Calu3 (cell line): Measurements from ENCODE around the gene SLC19A2. TPM values are rescaled to one million over a fixed set of nuclear protein-coding genes. Genes with fewer than 3 reads are reported as not detected.

ENCODE experiments used
- BruUV-seq: library from RNA; stranded (reverse); fragments of 400-500 nt; replicated peaks from 2 replicates; lab custom pipeline; 2021; lab: Mats Ljungman, UMichigan
- CTCF ChIA-PET: fragments of 300-600 bp; sonication (Branson Sonifier 250); formaldehyde crosslinking; loops from one replicate; lab custom pipeline; 2022; ENCODE audit warnings: antibody characterized with exemption; lab: Charles Lee
- DNase-seq: peaks from one replicate; pipeline ENCODE4 v3.0.0; 2022
- H3K27ac Mint-ChIP-seq: one replicate; pipeline ENCODE4 v1.8.0; 2022; ENCODE audit warnings: mixed read lengths; ENCODE audit not compliant: unreplicated experiment
- H3K27me3 Mint-ChIP-seq: one replicate; pipeline ENCODE4 v1.8.0; 2022; ENCODE audit warnings: mixed read lengths; ENCODE audit not compliant: unreplicated experiment
- H3K36me3 Mint-ChIP-seq: one replicate; pipeline ENCODE4 v1.8.0; 2022; ENCODE audit warnings: mild to moderate bottlenecking, moderate library complexity, mixed read lengths; ENCODE audit not compliant: insufficient read depth, unreplicated experiment
- H3K4me1 Mint-ChIP-seq: one replicate; pipeline ENCODE4 v1.8.0; 2022; ENCODE audit warnings: mild to moderate bottlenecking, low read depth, mixed read lengths; ENCODE audit not compliant: unreplicated experiment
- H3K4me3 Mint-ChIP-seq: one replicate; pipeline ENCODE4 v1.8.0; 2022; ENCODE audit warnings: mild to moderate bottlenecking, low read depth, moderate library complexity, mixed read lengths; ENCODE audit not compliant: unreplicated experiment
- H3K9me3 Mint-ChIP-seq: one replicate; pipeline ENCODE4 v1.8.0; 2022; ENCODE audit warnings: low read depth, mixed read lengths; ENCODE audit not compliant: unreplicated experiment
- intact Hi-C: fragments of 100-400 bp; cut with micrococcal nuclease; formaldehyde crosslinking; loops from one replicate; pipeline ENCODE4 v1.10.0; 2022; ENCODE audit not compliant: unreplicated experiment
- total RNA-seq: library from RNA; stranded (reverse); gene quantifications from 2 replicates; pipeline ENCODE4 v1.2.3, GENCODE V29; 2022
- TF ChIP-seq, protein P1 (sequence below): fragments of 200-600 bp; IDR thresholded peaks from one replicate; pipeline ENCODE4 v1.8.0; 2022; ENCODE audit warnings: antibody characterized with exemption; ENCODE audit not compliant: unreplicated experiment

SLC19A2 gene
- total RNA-seq, 1 experiment from 2014 or later = 22.0 TPM

GRCh38 chr1:169427081-169427641 is 58.6 kb downstream of the SLC19A2 start, which contains the start of gene CCDC181:
Gene CCDC181 (minus strand): TSS chr1:169427474. CDS start chr1:169424927, 2,547 bp downstream.
- H3K9me3 Mint-ChIP-seq = peaks cover 5% of the 10 kb centered on the region
- H3K4me1 Mint-ChIP-seq = peaks cover 8% of the 10 kb centered on the region
- intact Hi-C loops = no loop called here
- BruUV-seq = no TSS peak
- CTCF ChIA-PET = interaction anchor here (1.2 kb wide), 1 partner anchor 102 kb away, joined by 5 read pairs; no protein-coding TSS in a partner anchor
- peak within 1 kb of the TSS; percentile 13 for H3K27ac Mint-ChIP-seq
- peak within 1 kb of the TSS; percentile 73 for H3K4me3 Mint-ChIP-seq
- H3K36me3 Mint-ChIP-seq = peaks cover 6% of the 10 kb centered on the region
- TF ChIP-seq, protein P1, sequence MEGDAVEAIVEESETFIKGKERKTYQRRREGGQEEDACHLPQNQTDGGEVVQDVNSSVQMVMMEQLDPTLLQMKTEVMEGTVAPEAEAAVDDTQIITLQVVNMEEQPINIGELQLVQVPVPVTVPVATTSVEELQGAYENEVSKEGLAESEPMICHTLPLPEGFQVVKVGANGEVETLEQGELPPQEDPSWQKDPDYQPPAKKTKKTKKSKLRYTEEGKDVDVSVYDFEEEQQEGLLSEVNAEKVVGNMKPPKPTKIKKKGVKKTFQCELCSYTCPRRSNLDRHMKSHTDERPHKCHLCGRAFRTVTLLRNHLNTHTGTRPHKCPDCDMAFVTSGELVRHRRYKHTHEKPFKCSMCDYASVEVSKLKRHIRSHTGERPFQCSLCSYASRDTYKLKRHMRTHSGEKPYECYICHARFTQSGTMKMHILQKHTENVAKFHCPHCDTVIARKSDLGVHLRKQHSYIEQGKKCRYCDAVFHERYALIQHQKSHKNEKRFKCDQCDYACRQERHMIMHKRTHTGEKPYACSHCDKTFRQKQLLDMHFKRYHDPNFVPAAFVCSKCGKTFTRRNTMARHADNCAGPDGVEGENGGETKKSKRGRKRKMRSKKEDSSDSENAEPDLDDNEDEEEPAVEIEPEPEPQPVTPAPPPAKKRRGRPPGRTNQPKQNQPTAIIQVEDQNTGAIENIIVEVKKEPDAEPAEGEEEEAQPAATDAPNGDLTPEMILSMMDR = no peak
- DNase-seq = peak; percentile 76
- no peaks in the 10 kb centered on the region for H3K27me3 Mint-ChIP-seq

DNA sequence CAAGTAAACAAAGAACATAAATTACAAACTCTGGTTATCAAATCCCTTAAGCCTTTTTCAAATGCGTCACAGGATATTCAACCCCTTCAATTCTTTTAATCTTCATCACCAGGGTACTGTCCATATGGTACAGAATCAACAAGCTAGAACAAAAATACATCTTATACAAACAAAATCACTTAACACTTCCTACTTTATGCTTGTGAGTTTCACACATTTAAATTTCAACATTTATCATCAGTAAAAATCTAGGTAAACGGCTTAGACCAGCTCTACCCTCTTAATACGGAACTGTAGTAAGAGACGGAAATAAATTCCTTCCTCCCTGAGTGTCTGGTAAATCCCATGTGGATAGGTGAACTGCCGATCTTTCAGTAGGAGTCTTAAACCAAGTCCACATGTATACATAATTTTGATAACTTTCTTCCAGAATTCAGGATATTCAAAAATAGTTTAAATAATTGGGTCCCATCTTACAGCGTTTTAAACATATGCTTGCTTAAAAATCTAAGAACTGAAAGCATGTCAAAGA is 59.5 kb downstream of the SLC19A2 start:
- CTCF ChIA-PET = no interaction called here
- Mint-ChIP-seq H3K36me3 (peaks cover 6% of the 10 kb centered on the region), H3K9me3 (no peaks in the 10 kb centered on the region), H3K4me3 (no peak overlapping the region), H3K27ac (no peak overlapping the region), H3K27me3 (no peaks in the 10 kb centered on the region), H3K4me1 (peaks cover 8% of the 10 kb centered on the region)
- intact Hi-C loops = no loop called here
- DNase-seq = no peak
- TF ChIP-seq, protein P1 = no peak
- BruUV-seq = no TSS peak

- Mint-ChIP-seq H3K9me3 (no peaks in the 10 kb centered on the region), H3K4me1 (no peaks in the 10 kb centered on the region), H3K27ac (no peak overlapping the region)
Measured at GRCh38 chr1:169421309-169421708, 64.4 kb downstream of the SLC19A2 start.

GRCh38 chr1:169414952-169415351 is 70.8 kb downstream of the SLC19A2 start:
- CTCF ChIA-PET = no interaction called here
- intact Hi-C loops = no loop called here
- no peak overlapping the region for H3K27ac Mint-ChIP-seq

More at GRCh38 chr1:169421309-169421708, 64.4 kb downstream of the SLC19A2 start:
- CTCF ChIA-PET = no interaction called here
- Mint-ChIP-seq H3K4me3 (no peak overlapping the region), H3K27me3 (no peaks in the 10 kb centered on the region), H3K36me3 (no peaks in the 10 kb centered on the region)
- BruUV-seq = no TSS peak
- TF ChIP-seq, protein P1 = no peak
- no peak for DNase-seq
- intact Hi-C loops = no loop called here

More at GRCh38 chr1:169414952-169415351, 70.8 kb downstream of the SLC19A2 start:
- Mint-ChIP-seq H3K9me3 (peaks cover 5% of the 10 kb centered on the region), H3K36me3 (no peaks in the 10 kb centered on the region), H3K27me3 (no peaks in the 10 kb centered on the region), H3K4me1 (no peaks in the 10 kb centered on the region), H3K4me3 (no peak overlapping the region)
- TF ChIP-seq, protein P1 = no peak
- BruUV-seq = no TSS peak
- no peak for DNase-seq

Other genes starting within 250 kb of the SLC19A2 start
- gene NME7, start 118.1 kb downstream of the SLC19A2 start, total RNA-seq = 25.2 and 33.2 TPM in 2 replicates
- gene BLZF1, start 117.7 kb downstream of the SLC19A2 start, total RNA-seq = 45.7 and 55.5 TPM in 2 replicates
- gene CCDC181, start 58.5 kb downstream of the SLC19A2 start, total RNA-seq = 0.64 and 0.71 TPM in 2 replicates
- 8.1 and 16.2 TPM in 2 replicates for gene F5, start 100.5 kb upstream of the SLC19A2 start, total RNA-seq
- 0.47 TPM in 1 of 2 replicates, not detected in the other for gene SELP, start 144.2 kb upstream of the SLC19A2 start, total RNA-seq
- gene SELL, start 225.7 kb upstream of the SLC19A2 start, total RNA-seq = 6.2 and 12.1 TPM in 2 replicates
- gene SELE, start 248.1 kb upstream of the SLC19A2 start, total RNA-seq = not detected in 2 replicates